ELR (cell line): ENCODE measurements around the gene ASPDH.

Source experiments
- DNase-seq: peaks from one replicate; pipeline ENCODE4 v3.0.0-alpha.2; 2015; ENCODE audit warnings: low read depth

The ASPDH gene

GRCh38 chr19:50496189-50497021 lies 17.3 kb downstream of the ASPDH start:
- no peak for DNase-seq

- no peak for DNase-seq
Observed at GRCh38 chr19:50495020-50495531, 18.6 kb downstream of the ASPDH start.

GRCh38 chr19:50494186-50495019 lies 19.3 kb downstream of the ASPDH start:
- DNase-seq: no peak

GRCh38 chr19:50493171-50493570 lies 20.5 kb downstream of the ASPDH start:
- no peak for DNase-seq

GRCh38 chr19:50492303-50493052 lies 21.2 kb downstream of the ASPDH start:
- peak; percentile 10 for DNase-seq

GRCh38 chr19:50490991-50491472 lies 22.7 kb downstream of the ASPDH start:
- no peak for DNase-seq

- no peak for DNase-seq
Observed at GRCh38 chr19:50490411-50490811, 23.3 kb downstream of the ASPDH start.

- DNase-seq: no peak
Observed at GRCh38 chr19:50489461-50490011, 24.2 kb downstream of the ASPDH start.

GRCh38 chr19:50488389-50489194 lies 25.1 kb downstream of the ASPDH start:
- no peak for DNase-seq

GRCh38 chr19:50486823-50487515 lies 26.7 kb downstream of the ASPDH start:
- DNase-seq: peak; percentile 53

GRCh38 chr19:50485284-50485955 lies 28.3 kb downstream of the ASPDH start:
- no peak for DNase-seq

- DNase-seq: no peak
Observed at GRCh38 chr19:50482916-50483315, 30.8 kb downstream of the ASPDH start.

- no peak for DNase-seq
Observed at GRCh38 chr19:50482271-50482855, 31.4 kb downstream of the ASPDH start.

GRCh38 chr19:50481351-50482149 lies 32.2 kb downstream of the ASPDH start:
- no peak for DNase-seq

- no peak for DNase-seq
Observed at GRCh38 chr19:50480281-50481111, 33.2 kb downstream of the ASPDH start.

GRCh38 chr19:50479761-50480251 lies 33.9 kb downstream of the ASPDH start:
- no peak for DNase-seq
